ENCODE data around the gene RNASE7. TPM values are rescaled to one million over a fixed set of nuclear protein-coding genes. Genes with fewer than 3 reads are reported as not detected.

The RNASE7 gene
- total RNA-seq, 2 donors from 2014 or later: not detected

GRCh38 chr14:21092273-21093011 lies 50.3 kb downstream of the RNASE7 start:
- Mint-ChIP-seq H3K27ac (peak overlapping the region; percentile 67), H3K36me3 (ENCODE audit: low read depth) (peaks cover 2% of the 10 kb centered on the region), H3K27me3 (no peaks in the 10 kb centered on the region), H3K4me3 (peak overlapping the region; percentile 59), H3K4me1 (peaks cover 19% of the 10 kb centered on the region)
- peak; percentile 84 to 97 (median 91) for DNase-seq
- ATAC-seq: peak; percentile 74
- H3K9me3 ChIP-seq (ENCODE audit: control insufficient read depth, low read length, poor library complexity, severe bottlenecking): no peaks in the 10 kb centered on the region

- DNase-seq (no peak), ATAC-seq (no peak)
- Mint-ChIP-seq H3K36me3 (ENCODE audit: low read depth) (peaks cover 2% of the 10 kb centered on the region), H3K4me3 (peak overlapping the region; percentile 59), H3K4me1 (peaks cover 14% of the 10 kb centered on the region), H3K27me3 (no peaks in the 10 kb centered on the region), H3K27ac (no peak overlapping the region)
- H3K9me3 ChIP-seq (ENCODE audit: control insufficient read depth, low read length, poor library complexity, severe bottlenecking): no peaks in the 10 kb centered on the region
Observed at GRCh38 chr14:21093018-21093417, 50.9 kb downstream of the RNASE7 start.

Other genes with a start within 250 kb of the RNASE7 start
- gene RNASE1, start 239.5 kb upstream of the RNASE7 start, total RNA-seq: not detected
- not detected for gene RNASE3, start 151.0 kb upstream of the RNASE7 start, total RNA-seq
- 1 to 10 TPM in 1 of 2 donors, not detected in 1; 1.2 TPM for gene RNASE2, start 86.9 kb upstream of the RNASE7 start, total RNA-seq
- 10 to 100 TPM; 76.6 to 91.2 TPM for gene METTL17, start 52.4 kb upstream of the RNASE7 start, total RNA-seq
- not detected for gene SLC39A2, start 43.1 kb upstream of the RNASE7 start, total RNA-seq
- 10 to 100 TPM; 29.8 to 38.2 TPM for gene NDRG2, start 17.3 kb upstream of the RNASE7 start, total RNA-seq
- gene TPPP2, start 12.1 kb upstream of the RNASE7 start, total RNA-seq: not detected
- not detected for gene RNASE13, start 7.6 kb upstream of the RNASE7 start, total RNA-seq
- gene RNASE8, start 15.5 kb downstream of the RNASE7 start, total RNA-seq: not detected
- gene ARHGEF40, start 27.9 kb downstream of the RNASE7 start, total RNA-seq: 10 to 100 TPM; 12.0 to 17.3 TPM
- gene ZNF219, start 56.3 kb downstream of the RNASE7 start, total RNA-seq: 10 to 100 TPM; 13.8 to 20.6 TPM
- gene TMEM253, start 58.7 kb downstream of the RNASE7 start, total RNA-seq: 1 to 10 TPM in 1 of 2 donors, not detected in 1; 1.3 TPM
- not detected for gene OR5AU1, start 113.7 kb downstream of the RNASE7 start, total RNA-seq
- 100 to 1,000 TPM; 576 to 580 TPM for gene HNRNPC, start 227.1 kb downstream of the RNASE7 start, total RNA-seq
- gene RPGRIP1, start 237.7 kb downstream of the RNASE7 start, total RNA-seq: under 1 TPM in 1 of 2 donors, not detected in 1; 0.94 TPM

Data from T-helper 17 cell (primary cell).